ENCODE data around the gene CCSAP.
A peak's percentile ranks its signal among the peaks of the same experiment; 100 is the strongest.

CCSAP gene

GRCh38 chr1:229349463-229350385 is 6.9 kb upstream of the CCSAP start:
- no peak for TF ChIP-seq CTCF (IDR thresholded peaks at IDR 0.05)
- H3K4me3 ChIP-seq, result no peak overlapping the region
- DNase-seq (ENCODE audit: low spot score), result no peak
- no peak overlapping the region for H3K27ac ChIP-seq

GRCh38 chr1:229347528-229347927 is 4.7 kb upstream of the CCSAP start:
- DNase-seq (ENCODE audit: low spot score), result no peak
- no peak overlapping the region for H3K4me3 ChIP-seq
- TF ChIP-seq CTCF (IDR thresholded peaks at IDR 0.05), result no peak
- no peak overlapping the region for H3K27ac ChIP-seq

GRCh38 chr1:229344937-229345684 is 2.3 kb upstream of the CCSAP start:
- no peak overlapping the region for H3K4me3 ChIP-seq
- H3K27ac ChIP-seq, result no peak overlapping the region
- TF ChIP-seq CTCF (IDR thresholded peaks at IDR 0.05), result no peak
- no peak for DNase-seq (ENCODE audit: low spot score)

- DNase-seq (ENCODE audit: low spot score), result no peak
- no peak for TF ChIP-seq CTCF (IDR thresholded peaks at IDR 0.05)
- no peak overlapping the region for H3K27ac ChIP-seq
- no peak overlapping the region for H3K4me3 ChIP-seq
Measured at GRCh38 chr1:229344139-229344538, 1.3 kb upstream of the CCSAP start.

- Histone ChIP-seq H3K27ac (peak overlapping the region; percentile 70 to 96), H3K4me3 (peak overlapping the region; percentile 88)
- DNase-seq (ENCODE audit: low spot score), result peak; percentile 84
- TF ChIP-seq CTCF (IDR thresholded peaks at IDR 0.05), result no peak
Measured at GRCh38 chr1:229341774-229342655, 832 bp downstream of the CCSAP start.

GRCh38 chr1:229340496-229340895 is 2.4 kb downstream of the CCSAP start:
- no peak for DNase-seq (ENCODE audit: low spot score)
- Histone ChIP-seq H3K27ac (no peak overlapping the region), H3K4me3 (no peak overlapping the region)
- no peak for TF ChIP-seq CTCF (IDR thresholded peaks at IDR 0.05)

Measured in coronary artery (tissue), 2 donors.